Lower lobe of right lung (tissue), 2 donors: ENCODE results near the gene RARS1. TPM values are rescaled to one million over a fixed set of nuclear protein-coding genes. Genes with fewer than 3 reads are reported as not detected.

Experiments used
- ATAC-seq, 2 donors: fragments of 200-7000 bp; cut with Tn5 transposase; one replicate each; pipeline ENCODE4 v1.9.1; 2020 to 2022; ENCODE audit warnings: mild to moderate bottlenecking in 2 of 2, moderate library complexity in 2 of 2
- DNase-seq: peaks from one replicate; pipeline ENCODE4 v3.0.0-alpha.2; 2020
- H3K27ac ChIP-seq: fragments of 200-600 bp; one replicate; pipeline ENCODE4 v1.8.0; 2022
- H3K27me3 ChIP-seq: fragments of 200-600 bp; one replicate; pipeline ENCODE4 v1.8.0; 2022; ENCODE audit warnings: low read depth
- H3K36me3 ChIP-seq: fragments of 200-600 bp; one replicate; pipeline ENCODE4 v1.8.0; 2022; ENCODE audit warnings: mild to moderate bottlenecking
- H3K4me1 ChIP-seq: fragments of 200-600 bp; one replicate; pipeline ENCODE4 v1.8.0; 2022
- H3K4me3 ChIP-seq: fragments of 200-600 bp; one replicate; pipeline ENCODE4 v1.8.0; 2022; ENCODE audit warnings: mild to moderate bottlenecking
- H3K9me3 ChIP-seq: fragments of 200-600 bp; one replicate; pipeline ENCODE4 v1.8.0; 2022
- intact Hi-C: fragments of 100-400 bp; cut with DNase I; formaldehyde crosslinking; loops from one replicate; pipeline ENCODE4 v1.11.0; 2022
- total RNA-seq: library from RNA; stranded (reverse); fragmentation: NEBNext Ultra II Directional; extraction: Animal tissue kit (Norgen Biotek cat#: 25700); gene quantifications from one replicate; pipeline ENCODE4 v1.2.1, GENCODE V29; 2021
- TF ChIP-seq, protein P1 (sequence below): fragments of 200-600 bp; IDR thresholded peaks from one replicate; pipeline ENCODE4 v1.8.0; 2022; ENCODE audit warnings: antibody characterized with exemption, mild to moderate bottlenecking
- donor health status: DM: no; HTN: yes; CAD: no; lungs with severe emphysema.

RARS1 gene
- total RNA-seq, 1 donor from 2014 or later = 55.2 TPM

DNA sequence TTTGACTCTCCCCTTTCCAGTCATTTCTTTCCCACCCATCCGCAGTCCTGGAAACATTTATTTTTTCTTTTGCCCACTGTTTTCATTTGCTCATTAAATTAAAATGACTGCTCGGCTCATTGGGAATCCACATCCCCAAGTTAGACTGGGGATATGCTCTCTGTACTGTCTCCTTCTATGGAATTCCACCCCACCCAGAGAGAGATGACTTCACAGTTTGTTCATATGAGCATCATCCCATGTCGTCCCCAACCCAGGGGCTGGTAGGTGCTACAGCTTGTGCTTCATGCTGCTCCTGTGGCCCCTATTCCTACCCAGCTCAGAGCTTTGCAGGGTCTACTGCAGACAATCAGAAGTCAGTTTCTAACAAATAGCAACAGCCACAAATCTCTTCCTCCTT, 16.5 kb upstream of the RARS1 start:
- H3K36me3 ChIP-seq = peaks cover 42% of the 10 kb centered on the region
- no peak overlapping the region for H3K4me3 ChIP-seq
- H3K9me3 ChIP-seq = no peaks in the 10 kb centered on the region
- no peak overlapping the region for H3K27ac ChIP-seq
- H3K27me3 ChIP-seq = no peaks in the 10 kb centered on the region
- TF ChIP-seq, protein P1, sequence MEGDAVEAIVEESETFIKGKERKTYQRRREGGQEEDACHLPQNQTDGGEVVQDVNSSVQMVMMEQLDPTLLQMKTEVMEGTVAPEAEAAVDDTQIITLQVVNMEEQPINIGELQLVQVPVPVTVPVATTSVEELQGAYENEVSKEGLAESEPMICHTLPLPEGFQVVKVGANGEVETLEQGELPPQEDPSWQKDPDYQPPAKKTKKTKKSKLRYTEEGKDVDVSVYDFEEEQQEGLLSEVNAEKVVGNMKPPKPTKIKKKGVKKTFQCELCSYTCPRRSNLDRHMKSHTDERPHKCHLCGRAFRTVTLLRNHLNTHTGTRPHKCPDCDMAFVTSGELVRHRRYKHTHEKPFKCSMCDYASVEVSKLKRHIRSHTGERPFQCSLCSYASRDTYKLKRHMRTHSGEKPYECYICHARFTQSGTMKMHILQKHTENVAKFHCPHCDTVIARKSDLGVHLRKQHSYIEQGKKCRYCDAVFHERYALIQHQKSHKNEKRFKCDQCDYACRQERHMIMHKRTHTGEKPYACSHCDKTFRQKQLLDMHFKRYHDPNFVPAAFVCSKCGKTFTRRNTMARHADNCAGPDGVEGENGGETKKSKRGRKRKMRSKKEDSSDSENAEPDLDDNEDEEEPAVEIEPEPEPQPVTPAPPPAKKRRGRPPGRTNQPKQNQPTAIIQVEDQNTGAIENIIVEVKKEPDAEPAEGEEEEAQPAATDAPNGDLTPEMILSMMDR = no peak
- DNase-seq = no peak
- ATAC-seq = no peak
- no peaks in the 10 kb centered on the region for H3K4me1 ChIP-seq
- intact Hi-C loops = no loop called here

DNA sequence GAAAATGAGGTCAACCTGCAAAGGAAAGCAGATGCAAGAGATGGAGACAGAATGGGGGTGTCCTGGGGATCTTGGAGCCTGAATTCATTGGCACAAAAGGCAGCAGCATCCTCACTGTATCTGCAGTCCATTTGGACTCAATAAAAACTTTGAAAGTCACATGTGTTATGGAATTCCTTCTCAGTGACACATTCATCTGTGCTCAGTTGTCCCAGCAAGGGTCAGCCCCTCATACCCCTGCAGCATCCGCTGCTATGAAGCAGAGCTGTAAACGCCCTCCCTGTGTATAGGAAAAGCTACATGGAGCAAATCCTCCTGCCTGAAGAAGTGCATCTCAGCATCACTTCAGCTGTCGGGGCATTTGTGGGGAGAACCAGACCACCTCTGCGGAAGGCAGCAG, 14.5 kb upstream of the RARS1 start:
- Histone ChIP-seq H3K4me1 (no peaks in the 10 kb centered on the region), H3K27ac (no peak overlapping the region), H3K27me3 (no peaks in the 10 kb centered on the region), H3K36me3 (peaks cover 38% of the 10 kb centered on the region), H3K4me3 (no peak overlapping the region), H3K9me3 (no peaks in the 10 kb centered on the region)
- DNase-seq (no peak), ATAC-seq (no peak)
- TF ChIP-seq, protein P1 = no peak
- intact Hi-C loops = no loop called here

DNA sequence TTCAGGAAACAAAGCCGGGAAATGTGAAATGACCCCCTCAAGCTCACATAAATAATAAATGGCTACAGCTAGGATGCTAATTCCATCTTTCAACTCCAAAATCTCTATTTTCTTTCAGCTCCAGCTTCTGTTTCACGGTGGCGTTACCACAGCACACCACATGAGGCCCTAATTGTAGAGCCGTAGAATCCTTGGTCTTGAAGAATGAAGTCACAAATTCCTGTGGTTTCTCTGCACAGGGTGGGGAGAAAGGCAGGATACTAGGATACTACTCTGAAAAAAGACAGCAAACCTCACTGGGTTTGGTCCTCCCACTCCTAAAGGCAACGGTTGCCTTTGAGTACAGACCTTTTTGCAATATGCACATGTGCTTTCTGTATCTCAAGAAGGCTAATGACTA, 13.9 kb upstream of the RARS1 start:
- Histone ChIP-seq H3K27ac (no peak overlapping the region), H3K27me3 (no peaks in the 10 kb centered on the region), H3K9me3 (no peaks in the 10 kb centered on the region), H3K36me3 (peaks cover 34% of the 10 kb centered on the region), H3K4me1 (no peaks in the 10 kb centered on the region), H3K4me3 (no peak overlapping the region)
- intact Hi-C loops = no loop called here
- ATAC-seq = no peak
- TF ChIP-seq, protein P1 = no peak
- no peak for DNase-seq

DNA sequence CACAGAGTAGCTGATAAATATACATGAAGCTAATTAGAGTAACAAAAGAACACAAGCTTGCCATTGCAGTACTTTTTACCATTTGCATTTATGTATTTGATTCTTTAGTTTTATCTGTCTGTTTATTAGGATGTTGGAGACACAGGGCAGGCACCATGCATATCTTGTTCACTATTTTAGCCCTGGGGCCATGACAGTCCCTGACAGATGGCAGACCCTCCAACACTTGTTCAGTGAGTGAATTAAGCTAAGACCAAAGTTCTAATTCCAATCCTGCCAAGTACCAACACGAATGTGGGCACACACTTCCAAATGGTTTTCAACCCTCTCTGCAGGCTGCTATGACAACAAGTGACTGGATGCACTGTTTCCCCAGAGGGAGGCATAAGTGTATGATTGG, 12.0 kb upstream of the RARS1 start:
- DNase-seq (no peak), ATAC-seq (no peak)
- H3K9me3 ChIP-seq = no peaks in the 10 kb centered on the region
- intact Hi-C loops = no loop called here
- TF ChIP-seq, protein P1 = no peak
- no peaks in the 10 kb centered on the region for H3K27me3 ChIP-seq
- peaks cover 14% of the 10 kb centered on the region for H3K36me3 ChIP-seq
- no peaks in the 10 kb centered on the region for H3K4me1 ChIP-seq
- no peak overlapping the region for H3K4me3 ChIP-seq
- no peak overlapping the region for H3K27ac ChIP-seq

DNA sequence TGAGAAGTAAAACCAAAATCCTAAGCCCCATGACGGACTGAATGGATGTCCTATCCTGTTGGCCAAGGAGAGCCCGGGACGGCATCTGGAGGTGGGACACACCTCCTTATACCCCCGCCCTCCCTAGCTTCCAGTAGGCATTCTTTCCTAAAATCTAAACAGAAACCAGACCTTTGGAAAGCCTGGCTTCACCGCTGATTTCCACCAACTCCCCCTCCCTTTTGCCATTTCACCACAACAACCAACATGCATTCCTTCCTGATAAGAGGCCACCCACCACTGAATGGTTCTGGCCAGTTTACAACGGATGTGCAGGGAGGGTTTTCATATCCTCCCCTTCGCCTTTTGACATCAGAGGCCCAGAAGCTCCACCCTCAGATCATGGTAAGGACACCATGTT, 9.2 kb upstream of the RARS1 start:
- no peak overlapping the region for H3K4me3 ChIP-seq
- peaks cover 4% of the 10 kb centered on the region for H3K36me3 ChIP-seq
- DNase-seq (no peak), ATAC-seq (no peak)
- intact Hi-C loops = no loop called here
- H3K4me1 ChIP-seq = no peaks in the 10 kb centered on the region
- TF ChIP-seq, protein P1 = no peak
- no peak overlapping the region for H3K27ac ChIP-seq
- no peaks in the 10 kb centered on the region for H3K27me3 ChIP-seq
- H3K9me3 ChIP-seq = no peaks in the 10 kb centered on the region

DNA sequence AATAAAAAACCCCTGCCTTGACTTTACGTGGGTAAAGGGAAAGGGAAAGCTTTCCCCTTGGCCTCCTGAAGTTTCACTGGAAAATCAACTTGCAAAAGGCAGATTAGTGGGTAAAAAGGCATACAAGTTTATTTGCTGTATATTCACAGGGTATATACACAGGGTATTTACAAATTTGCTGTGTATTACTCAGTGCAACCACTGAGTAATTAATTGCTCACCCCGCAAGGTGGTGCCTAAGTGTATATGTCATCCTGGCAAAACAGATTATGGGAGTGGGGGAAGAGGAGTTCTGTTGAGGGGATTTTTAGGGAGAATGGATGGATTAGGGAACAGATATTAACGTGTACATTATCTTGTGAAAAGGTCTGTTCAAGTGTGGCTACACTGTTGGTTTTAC, 7.1 kb upstream of the RARS1 start:
- no peak for ATAC-seq
- no peak overlapping the region for H3K27ac ChIP-seq
- H3K4me1 ChIP-seq = no peaks in the 10 kb centered on the region
- H3K4me3 ChIP-seq = no peak overlapping the region
- H3K36me3 ChIP-seq = no peaks in the 10 kb centered on the region
- intact Hi-C loops = no loop called here
- TF ChIP-seq, protein P1 = no peak
- no peak for DNase-seq
- no peaks in the 10 kb centered on the region for H3K27me3 ChIP-seq
- no peaks in the 10 kb centered on the region for H3K9me3 ChIP-seq
